ENCODE data around the gene IRF4.
A peak's percentile ranks its signal among the peaks of the same experiment; 100 is the strongest.

Gene IRF4

GRCh38 chr6:399785-400534 lies 8.4 kb downstream of the IRF4 start:
- peak; percentile 60 for DNase-seq

DNA sequence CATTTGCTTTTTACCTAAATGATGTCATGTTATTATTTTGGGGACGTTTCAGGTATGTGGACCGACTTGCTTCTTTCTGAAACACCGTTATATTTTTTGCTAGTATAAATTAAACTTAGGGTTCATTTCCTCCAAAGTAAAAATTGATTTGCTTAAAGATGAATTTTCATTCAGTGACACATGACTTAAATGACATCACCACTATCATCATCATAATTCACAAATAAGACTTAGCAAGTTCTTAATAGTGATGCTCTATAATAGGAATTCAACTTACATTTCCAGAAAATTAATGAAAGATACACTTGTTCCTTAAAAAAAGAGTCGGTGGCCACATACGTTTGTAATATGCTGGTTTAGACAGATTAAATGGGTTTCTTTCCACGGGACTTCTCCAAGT lies 9.3 kb downstream of the IRF4 start:
- DNase-seq, result no peak

DNA sequence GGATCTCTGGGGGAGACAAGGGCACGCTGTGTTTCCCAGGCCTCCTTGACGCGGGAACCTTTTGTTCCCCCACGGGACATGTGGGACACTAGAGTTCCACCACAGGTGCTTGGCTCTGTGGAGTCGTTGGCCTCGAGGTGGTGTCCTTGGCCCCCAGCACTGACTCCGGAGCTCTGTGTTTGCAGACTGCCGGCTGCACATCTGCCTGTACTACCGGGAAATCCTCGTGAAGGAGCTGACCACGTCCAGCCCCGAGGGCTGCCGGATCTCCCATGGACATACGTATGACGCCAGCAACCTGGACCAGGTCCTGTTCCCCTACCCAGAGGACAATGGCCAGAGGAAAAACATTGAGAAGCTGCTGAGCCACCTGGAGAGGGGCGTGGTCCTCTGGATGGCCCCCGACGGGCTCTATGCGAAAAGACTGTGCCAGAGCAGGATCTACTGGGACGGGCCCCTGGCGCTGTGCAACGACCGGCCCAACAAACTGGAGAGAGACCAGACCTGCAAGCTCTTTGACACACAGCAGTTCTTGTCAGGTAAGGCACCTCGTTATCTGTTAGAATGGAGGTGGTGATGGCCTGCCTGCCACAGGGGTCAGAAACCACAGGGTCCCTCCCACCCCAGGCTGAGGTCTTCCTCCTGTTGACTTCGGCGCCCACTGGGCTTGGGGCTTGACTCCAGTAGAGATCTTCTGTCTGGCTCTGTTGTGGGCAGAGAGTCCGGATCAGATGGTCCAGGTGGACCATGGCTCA lies 9.9 kb downstream of the IRF4 start:
- no peak for DNase-seq

DNA sequence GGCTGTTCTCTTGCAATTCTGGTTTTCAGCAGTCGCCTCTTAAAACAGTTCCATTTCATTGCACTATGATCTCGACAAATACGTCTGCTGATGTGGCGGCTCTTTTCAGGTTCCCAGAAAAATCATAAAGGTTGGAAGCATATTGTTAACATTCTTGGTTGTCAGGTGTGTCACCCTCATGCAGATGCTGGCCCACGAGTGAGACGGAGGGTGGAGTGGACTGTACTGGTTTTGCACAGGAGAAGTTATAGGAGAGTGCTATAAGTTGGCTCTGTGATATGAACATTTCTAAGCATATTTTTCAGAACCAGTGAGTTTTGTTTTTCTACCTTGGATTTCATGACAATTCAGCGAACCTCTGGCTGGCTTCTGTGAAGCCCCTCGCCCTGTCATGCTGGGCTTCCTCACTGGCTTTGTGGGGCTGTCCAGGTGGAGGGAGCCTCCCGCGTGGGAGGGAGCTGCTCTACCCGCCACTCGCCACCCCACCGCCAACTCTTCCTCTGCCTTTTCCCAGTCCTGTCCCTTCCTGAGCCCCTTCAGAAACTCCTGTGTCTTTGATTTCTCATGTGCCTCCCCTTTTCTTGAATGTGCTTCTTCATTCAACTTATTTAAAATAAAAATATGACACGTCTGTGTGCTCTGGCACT lies 10.6 kb downstream of the IRF4 start:
- DNase-seq, result no peak

DNA sequence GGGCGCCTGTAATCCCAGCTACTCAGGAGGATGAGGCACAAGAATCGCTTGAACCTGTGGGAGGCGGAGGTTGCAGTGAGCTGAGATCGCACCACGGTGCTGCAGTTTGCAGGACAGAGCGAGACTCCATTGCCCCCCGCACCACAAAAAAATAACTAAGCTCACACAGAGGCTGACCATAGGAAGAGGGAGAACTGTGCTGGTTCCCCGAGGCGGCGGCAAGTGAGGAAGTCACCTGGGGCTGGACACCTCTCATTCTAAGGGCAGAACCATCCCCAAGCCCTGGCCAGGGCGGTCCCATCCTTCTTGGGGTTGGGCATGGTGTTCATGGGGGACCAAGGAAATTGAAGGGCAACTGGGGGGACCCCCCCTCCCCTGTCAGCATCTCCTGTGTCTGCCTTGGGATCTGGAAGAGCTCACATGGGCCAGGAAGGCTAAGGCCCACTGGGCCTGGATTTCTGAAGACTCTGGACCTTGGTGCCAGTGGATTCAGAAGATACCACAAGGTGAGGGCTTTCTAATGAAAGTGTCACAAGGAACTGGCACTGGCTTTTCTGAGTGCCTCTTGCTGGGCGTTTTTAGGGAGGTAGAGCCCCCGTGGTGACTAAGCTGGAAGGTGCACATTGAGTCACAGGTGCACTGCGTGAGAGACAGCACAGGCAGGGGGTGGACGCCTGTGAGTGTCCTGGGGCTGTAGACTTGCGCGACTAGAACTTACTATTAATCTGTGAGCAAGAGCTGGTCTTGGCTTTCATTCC lies 11.5 kb downstream of the IRF4 start:
- peak; percentile 75 for DNase-seq

GRCh38 chr6:403659-404655 lies 12.4 kb downstream of the IRF4 start:
- peak; percentile 53 for DNase-seq

- DNase-seq, result no peak
These were observed 13.3 kb downstream of the IRF4 start for GRCh38 chr6:404685-405423.

GRCh38 chr6:408148-408547 lies 16.6 kb downstream of the IRF4 start:
- DNase-seq, result no peak

DNA sequence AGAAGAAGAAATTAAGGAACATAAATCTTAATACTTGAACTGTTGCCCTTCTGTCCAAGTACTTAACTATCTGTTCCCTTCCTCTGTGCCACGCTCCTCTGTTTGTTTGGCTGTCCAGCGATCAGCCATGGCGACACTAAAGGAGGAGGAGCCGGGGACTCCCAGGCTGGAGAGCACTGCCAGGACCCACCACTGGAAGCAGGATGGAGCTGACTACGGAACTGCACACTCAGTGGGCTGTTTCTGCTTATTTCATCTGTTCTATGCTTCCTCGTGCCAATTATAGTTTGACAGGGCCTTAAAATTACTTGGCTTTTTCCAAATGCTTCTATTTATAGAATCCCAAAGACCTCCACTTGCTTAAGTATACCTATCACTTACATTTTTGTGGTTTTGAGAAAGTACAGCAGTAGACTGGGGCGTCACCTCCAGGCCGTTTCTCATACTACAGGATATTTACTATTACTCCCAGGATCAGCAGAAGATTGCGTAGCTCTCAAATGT lies 17.1 kb downstream of the IRF4 start:
- DNase-seq, result no peak

DNA sequence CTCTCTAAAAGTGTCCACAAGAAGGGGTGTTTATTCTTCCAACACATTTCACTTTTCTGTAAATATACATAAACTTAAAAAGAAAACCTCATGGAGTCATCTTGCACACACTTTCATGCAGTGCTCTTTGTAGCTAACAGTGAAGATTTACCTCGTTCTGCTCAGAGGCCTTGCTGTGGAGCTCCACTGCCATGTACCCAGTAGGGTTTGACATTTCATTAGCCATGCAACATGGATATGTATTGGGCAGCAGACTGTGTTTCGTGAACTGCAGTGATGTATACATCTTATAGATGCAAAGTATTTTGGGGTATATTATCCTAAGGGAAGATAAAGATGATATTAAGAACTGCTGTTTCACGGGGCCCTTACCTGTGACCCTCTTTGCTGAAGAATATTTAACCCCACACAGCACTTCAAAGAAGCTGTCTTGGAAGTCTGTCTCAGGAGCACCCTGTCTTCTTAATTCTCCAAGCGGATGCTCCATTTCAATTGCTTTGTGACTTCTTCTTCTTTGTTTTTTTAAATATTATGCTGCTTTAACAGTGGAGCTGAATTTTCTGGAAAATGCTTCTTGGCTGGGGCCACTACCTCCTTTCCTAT lies 17.9 kb downstream of the IRF4 start:
- no peak for DNase-seq

DNA sequence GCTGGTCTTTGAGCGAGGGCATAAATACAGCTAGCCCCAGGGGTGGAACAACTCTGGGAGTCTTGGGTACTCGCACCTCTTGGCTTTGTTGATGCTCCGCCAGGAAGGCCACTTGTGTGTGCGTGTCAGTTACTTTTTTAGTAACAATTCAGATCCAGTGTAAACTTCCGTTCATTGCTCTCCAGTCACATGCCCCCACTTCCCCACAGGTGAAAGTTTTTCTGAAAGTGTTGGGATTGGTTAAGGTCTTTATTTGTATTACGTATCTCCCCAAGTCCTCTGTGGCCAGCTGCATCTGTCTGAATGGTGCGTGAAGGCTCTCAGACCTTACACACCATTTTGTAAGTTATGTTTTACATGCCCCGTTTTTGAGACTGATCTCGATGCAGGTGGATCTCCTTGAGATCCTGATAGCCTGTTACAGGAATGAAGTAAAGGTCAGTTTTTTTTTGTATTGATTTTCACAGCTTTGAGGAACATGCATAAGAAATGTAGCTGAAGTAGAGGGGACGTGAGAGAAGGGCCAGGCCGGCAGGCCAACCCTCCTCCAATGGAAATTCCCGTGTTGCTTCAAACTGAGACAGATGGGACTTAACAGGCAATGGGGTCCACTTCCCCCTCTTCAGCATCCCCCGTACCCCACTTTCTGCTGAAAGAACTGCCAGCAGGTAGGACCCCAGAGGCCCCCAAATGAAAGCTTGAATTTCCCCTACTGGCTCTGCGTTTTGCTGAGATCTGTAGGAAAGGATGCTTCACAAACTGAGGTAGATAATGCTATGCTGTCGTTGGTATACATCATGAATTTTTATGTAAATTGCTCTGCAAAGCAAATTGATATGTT lies 19.2 kb downstream of the IRF4 start:
- no peak for DNase-seq

DNA sequence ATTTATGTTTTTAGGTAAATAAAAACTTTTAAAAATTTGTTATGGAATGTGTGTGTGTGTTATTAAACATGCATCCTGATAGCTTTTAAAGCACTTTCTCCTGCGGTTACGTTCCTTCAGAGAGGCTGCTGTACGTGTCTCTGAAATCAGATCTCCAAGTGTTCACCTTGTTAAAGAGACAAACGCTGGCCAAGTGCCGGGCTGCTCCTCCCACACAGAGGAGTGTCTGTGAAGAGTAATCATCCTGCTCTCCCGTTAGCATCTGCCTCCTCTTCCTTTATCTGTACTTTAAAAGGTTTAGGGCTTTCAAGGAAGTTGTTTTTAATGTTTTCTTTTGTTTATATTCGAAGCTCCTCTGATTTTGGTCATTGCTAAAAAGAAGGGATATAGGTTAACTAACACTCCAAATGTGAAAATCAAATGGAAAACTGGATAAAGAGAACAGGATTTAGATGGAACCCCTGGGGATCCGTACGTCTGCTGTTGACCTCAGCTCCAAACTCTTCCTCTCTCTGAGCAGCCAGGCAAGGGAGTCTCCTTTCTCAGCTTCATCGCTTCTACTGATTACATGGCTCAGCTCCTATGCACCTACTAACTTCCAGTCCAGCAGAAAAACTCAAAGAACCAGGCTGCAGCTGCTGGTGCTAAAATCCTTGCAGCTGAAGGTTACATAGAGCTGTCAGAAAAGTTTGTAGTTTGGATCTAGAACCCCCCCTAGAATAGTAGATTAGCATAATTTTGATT lies 20.0 kb downstream of the IRF4 start:
- DNase-seq, result no peak

DNA sequence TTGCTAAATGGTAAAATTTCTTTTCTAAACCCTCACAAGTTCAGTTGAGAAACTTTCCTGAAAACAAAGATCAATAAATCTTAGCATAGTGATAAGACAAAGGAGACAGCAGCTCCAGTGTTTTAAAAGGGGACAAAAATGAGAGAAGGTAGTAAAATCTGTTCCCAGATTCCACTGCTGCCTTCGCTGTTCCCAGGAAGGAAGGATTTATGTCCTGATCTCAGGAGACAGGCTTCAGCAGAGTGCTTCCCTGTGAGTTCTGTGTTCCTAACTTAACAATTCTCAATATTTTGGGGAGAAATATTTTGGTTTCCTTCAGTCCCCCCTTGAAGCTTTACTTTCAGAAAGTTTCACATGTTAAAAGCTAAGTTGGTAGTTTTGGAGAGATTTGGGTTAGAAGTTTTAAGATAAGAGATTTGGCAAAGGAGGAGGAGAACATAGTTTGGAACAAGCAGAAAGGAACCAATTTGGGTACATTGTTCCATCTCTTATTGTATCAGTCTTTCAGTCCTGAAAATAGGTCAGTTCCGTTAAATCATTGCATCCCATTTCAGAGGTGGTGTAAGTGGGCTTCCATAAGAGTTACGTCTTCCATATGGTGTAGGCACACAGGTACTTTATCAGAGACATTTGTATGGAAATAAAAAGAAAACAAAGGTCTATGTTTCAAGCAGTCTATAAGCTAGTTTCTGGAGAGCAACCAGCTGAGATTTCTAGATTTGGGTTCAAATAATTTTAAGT lies 20.8 kb downstream of the IRF4 start:
- DNase-seq, result no peak

- no peak for DNase-seq
These were observed 22.9 kb downstream of the IRF4 start for GRCh38 chr6:414447-414846.

GRCh38 chr6:415087-415486 lies 23.5 kb downstream of the IRF4 start:
- no peak for DNase-seq

DNA sequence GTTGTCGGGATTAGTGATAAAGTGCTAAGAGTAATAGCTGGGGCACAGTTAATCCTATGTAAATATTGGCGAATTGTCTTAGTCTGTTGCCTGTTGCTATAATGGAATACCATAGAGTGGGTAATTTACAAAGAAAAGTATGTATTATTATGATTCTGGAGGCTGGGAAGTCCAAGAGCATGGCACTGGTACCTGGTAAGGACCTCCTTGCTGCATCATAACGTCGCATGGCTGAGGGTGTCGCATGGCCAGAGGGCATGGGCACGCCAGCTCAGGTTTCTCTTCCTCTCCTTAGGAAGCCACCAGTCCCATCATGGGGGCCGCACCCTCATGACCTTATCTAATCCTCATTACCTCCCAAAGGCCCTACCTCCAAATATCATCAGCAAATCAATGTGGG lies 29.7 kb downstream of the IRF4 start:
- DNase-seq, result no peak

GRCh38 chr6:422433-423054 lies 31.0 kb downstream of the IRF4 start:
- peak; percentile 72 for DNase-seq

All from activated naive CD4-positive, alpha-beta T cell treated with Interleukin-2 at 50 U/mL for 16 hours (primary cell).